NOMO-1 treated with DMSO at 0.1 percent for 48 hours (cell line): ENCODE data around the gene ZNF530.

ENCODE experiments used
- DNase-seq: peaks from one replicate; lab custom pipeline; 2025; ENCODE audit not compliant: unreplicated experiment; lab: John Stamatoyannopoulos, UW

ZNF530 gene

GRCh38 chr19:57613941-57614743, 14.5 kb downstream of the ZNF530 start, which contains the start of gene ZNF134:
TSS of gene ZNF134 (plus strand) at chr19:57614242. CDS start at chr19:57619469, 5,227 bp downstream.
- peak; percentile 82 for DNase-seq

GRCh38 chr19:57615346-57615745, 15.7 kb downstream of the ZNF530 start:
- no peak for DNase-seq

- no peak for DNase-seq
Observed at GRCh38 chr19:57620673-57621348, 21.1 kb downstream of the ZNF530 start.

GRCh38 chr19:57623091-57623490, 23.4 kb downstream of the ZNF530 start:
- no peak for DNase-seq

- peak; percentile 86 for DNase-seq
Observed at GRCh38 chr19:57632987-57633831, 33.5 kb downstream of the ZNF530 start, which contains the start of gene ZNF211. TSS of gene ZNF211 (plus strand) at chr19:57633168. CDS start at chr19:57633347, 179 bp downstream.

GRCh38 chr19:57633832-57634131, 34.1 kb downstream of the ZNF530 start:
- DNase-seq, result no peak

- DNase-seq, result no peak
Observed at GRCh38 chr19:57637379-57637778, 37.7 kb downstream of the ZNF530 start.

- DNase-seq, result no peak
Observed at GRCh38 chr19:57641715-57642234, 42.1 kb downstream of the ZNF530 start.

- no peak for DNase-seq
Observed at GRCh38 chr19:57642396-57643046, 42.8 kb downstream of the ZNF530 start.

- DNase-seq, result no peak
Observed at GRCh38 chr19:57643734-57644133, 44.0 kb downstream of the ZNF530 start.

GRCh38 chr19:57648331-57649003, 48.8 kb downstream of the ZNF530 start:
- no peak for DNase-seq

GRCh38 chr19:57651654-57651996, 51.9 kb downstream of the ZNF530 start:
- no peak for DNase-seq

GRCh38 chr19:57653689-57654088, 54.0 kb downstream of the ZNF530 start:
- no peak for DNase-seq

- no peak for DNase-seq
Observed at GRCh38 chr19:57655443-57655842, 55.8 kb downstream of the ZNF530 start.

- no peak for DNase-seq
Observed at GRCh38 chr19:57656346-57656745, 56.7 kb downstream of the ZNF530 start.
